GM18867 (cell line): ENCODE measurements around the gene CARD11.

Source experiments
- ATAC-seq: cut with Tn5 transposase; IDR thresholded peaks from one replicate; pipeline ENCODE4 v1.9.1; 2021; ENCODE audit warnings: mild to moderate bottlenecking, moderate library complexity; ENCODE audit not compliant: unreplicated experiment

CARD11 gene

GRCh38 chr7:3043544-3044371, at the start of gene CARD11:
Gene CARD11, minus strand, starts transcription at chr7:3043867. Its CDS starts 85,361 bp downstream, at chr7:2958506.
- ATAC-seq, result peak; percentile 36

- peak; percentile 79 for ATAC-seq
These were observed 48.8 kb upstream of the CARD11 start for GRCh38 chr7:3092468-3092867.

GRCh38 chr7:3091631-3092030, 48.0 kb upstream of the CARD11 start:
- no peak for ATAC-seq

- no peak for ATAC-seq
These were observed 45.8 kb upstream of the CARD11 start for GRCh38 chr7:3089493-3089892.

- ATAC-seq, result no peak
These were observed 43.6 kb upstream of the CARD11 start for GRCh38 chr7:3087243-3087755.

GRCh38 chr7:3083350-3083749, 39.7 kb upstream of the CARD11 start:
- no peak for ATAC-seq

GRCh38 chr7:3082831-3083230, 39.2 kb upstream of the CARD11 start:
- no peak for ATAC-seq

- no peak for ATAC-seq
These were observed 38.7 kb upstream of the CARD11 start for GRCh38 chr7:3082386-3082785.

- no peak for ATAC-seq
These were observed 36.4 kb upstream of the CARD11 start for GRCh38 chr7:3080106-3080505.

GRCh38 chr7:3078514-3078913, 34.8 kb upstream of the CARD11 start:
- ATAC-seq, result no peak

GRCh38 chr7:3076700-3077099, 33.0 kb upstream of the CARD11 start:
- ATAC-seq, result no peak

- ATAC-seq, result no peak
These were observed 32.5 kb upstream of the CARD11 start for GRCh38 chr7:3076163-3076562.

- ATAC-seq, result no peak
These were observed 31.8 kb upstream of the CARD11 start for GRCh38 chr7:3075441-3075840.

GRCh38 chr7:3074459-3074821, 30.8 kb upstream of the CARD11 start:
- no peak for ATAC-seq

- no peak for ATAC-seq
These were observed 30.2 kb upstream of the CARD11 start for GRCh38 chr7:3073763-3074458.

- no peak for ATAC-seq
These were observed 27.2 kb upstream of the CARD11 start for GRCh38 chr7:3070908-3071307.

GRCh38 chr7:3069771-3070449, 26.2 kb upstream of the CARD11 start:
- ATAC-seq, result no peak

GRCh38 chr7:3068530-3068929, 24.9 kb upstream of the CARD11 start:
- peak; percentile 43 for ATAC-seq

GRCh38 chr7:3067606-3068380, 24.1 kb upstream of the CARD11 start:
- ATAC-seq, result no peak

GRCh38 chr7:3067193-3067592, 23.5 kb upstream of the CARD11 start:
- no peak for ATAC-seq

- ATAC-seq, result no peak
These were observed 22.8 kb upstream of the CARD11 start for GRCh38 chr7:3066506-3066905.
